ENCODE results near the gene TMUB1.
A peak's percentile ranks its signal among the peaks of the same experiment; 100 is the strongest.

Gene TMUB1

DNA sequence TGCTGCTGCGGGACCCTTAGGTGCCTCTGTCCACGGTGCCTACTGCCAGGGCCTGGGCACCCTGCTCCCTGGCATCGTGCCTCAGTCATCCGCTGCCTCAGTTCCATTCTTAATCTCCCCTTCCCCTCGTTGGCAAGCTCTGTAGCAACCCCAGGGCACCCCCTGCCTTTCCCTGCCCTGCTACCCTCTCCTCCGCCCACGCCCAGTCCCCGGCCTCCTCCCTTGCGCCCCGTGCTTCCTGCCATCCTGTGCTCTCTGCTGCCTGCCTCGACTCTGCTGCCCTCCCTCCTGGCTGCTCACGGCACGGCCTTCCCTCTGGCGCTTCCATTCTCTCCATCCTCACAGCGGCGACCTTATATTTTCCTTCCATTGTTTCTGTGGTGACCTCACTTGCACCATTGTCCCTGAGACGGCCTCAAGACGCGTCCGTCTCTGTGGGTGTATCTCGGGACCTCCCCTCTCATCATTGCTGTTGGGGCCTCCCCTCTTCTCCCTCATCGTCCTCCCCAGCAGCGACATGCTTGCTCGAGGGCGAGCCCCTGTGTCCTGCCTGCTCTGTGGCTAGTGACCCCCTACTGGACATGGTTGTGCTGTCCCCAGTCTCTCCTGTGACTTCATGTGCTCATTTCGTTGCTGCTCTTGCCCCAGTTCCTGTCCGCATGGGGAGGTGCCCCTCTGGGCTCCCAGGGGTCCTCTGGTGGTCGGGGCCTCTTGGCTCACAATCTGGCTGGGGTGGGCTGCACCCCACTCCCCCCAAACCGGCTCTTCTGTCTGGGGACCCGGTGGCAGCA is 38.3 kb upstream of the TMUB1 start:
- DNase-seq (ENCODE audit: low read depth in 2 of 3, low spot score in 2 of 3), result no peak

DNA sequence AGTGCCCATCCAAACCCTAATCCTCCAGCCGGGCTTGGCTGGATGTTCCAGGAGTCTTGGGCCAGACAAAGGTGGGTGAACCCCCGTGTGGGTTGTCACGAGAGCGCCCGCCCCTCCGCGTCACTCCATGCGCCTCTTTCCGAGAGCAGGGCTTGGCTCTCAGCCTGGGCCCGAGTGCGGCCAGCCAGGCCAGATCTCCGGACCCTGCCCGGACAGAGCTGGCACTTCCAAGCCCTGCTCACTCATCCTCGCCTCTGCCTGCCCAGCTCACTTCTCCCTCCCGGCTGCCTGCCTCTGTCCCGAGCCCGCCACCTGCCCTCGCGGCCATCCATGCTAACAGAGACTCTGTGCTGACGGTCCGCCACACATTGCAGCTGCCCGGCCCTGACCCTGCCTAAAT is 37.6 kb upstream of the TMUB1 start:
- no peak for DNase-seq (ENCODE audit: low read depth in 2 of 3, low spot score in 2 of 3)

DNA sequence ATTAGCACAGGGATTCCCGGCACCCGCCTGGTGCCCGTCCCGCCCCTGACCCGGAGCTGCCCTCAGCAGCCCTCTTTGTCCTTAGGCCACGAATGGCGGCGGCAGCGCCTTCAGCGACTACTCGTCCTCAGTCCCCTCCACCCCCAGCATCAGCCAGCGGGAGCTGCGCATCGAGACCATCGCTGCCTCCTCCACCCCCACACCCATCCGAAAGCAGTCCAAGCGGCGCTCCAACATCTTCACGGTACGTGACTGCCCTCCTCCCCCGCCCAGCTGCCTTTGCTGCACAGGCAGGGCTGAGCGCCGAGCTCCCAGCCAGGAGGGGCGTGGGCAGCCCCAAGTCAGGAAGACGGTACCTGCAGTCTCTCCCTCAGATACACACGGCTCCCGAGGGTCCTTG is 36.6 kb upstream of the TMUB1 start:
- no peak for DNase-seq (ENCODE audit: low read depth in 2 of 3, low spot score in 2 of 3)

DNA sequence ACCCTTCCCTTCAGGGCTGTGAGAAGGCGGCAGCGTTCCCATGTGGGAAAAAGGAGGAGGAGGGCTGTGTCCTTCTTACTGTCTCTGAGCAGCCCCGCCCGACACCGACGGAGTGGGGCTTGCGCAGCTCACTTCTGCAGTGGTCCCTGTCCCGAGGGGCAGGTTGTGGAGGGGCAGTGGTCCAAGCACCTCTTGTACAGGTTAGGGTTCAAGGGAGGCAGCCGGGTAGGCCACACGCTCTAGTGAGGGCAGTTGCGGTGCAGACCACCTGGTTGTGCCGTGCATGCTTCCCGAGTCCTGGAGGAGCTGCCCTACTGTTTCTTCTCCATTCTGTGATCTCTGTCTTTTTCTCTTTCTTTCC is 35.7 kb upstream of the TMUB1 start:
- DNase-seq (ENCODE audit: low read depth in 2 of 3, low spot score in 2 of 3), result no peak

DNA sequence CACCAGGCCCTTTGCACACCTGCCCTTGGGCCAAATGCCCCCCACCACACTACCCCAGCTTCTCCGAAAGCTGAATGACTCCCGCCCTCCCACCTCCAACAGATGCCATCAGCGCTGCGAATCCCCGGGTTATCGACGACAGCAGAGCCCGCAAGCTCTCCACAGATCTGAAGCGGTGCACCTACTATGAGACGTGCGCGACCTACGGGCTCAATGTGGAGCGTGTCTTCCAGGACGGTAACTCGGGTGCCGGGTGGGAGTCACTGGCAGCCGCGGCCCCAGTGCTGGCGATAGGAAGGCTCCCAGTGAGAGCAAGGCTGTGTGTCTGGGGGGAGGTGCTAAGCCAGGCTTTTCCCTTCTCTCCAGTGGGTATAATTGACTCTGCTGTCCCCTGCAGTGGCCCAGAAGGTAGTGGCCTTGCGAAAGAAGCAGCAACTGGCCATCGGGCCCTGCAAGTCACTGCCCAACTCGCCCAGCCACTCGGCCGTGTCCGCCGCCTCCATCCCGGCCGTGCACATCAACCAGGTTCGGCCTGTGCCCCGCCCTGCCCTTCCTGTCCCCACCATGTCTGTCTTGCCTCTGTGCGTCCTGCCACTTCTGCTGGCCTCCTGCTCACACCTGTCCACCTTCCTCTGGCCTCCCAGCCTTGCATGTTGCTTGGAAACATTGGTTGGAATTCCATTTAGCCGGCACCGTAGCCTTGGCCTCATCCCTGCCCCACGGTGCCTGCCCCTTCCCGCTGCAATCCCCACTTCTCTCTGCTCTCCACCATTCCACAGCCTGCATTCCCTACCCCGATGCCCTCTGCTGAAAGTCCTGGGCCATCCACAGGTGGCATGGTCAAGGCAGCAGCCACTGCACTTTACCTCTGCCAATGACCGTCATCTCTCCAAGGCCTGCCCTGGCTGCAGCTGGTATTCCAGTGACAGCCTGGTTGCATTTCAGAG is 35.1 kb upstream of the TMUB1 start:
- DNase-seq (ENCODE audit: low read depth in 2 of 3, low spot score in 2 of 3), result no peak

DNA sequence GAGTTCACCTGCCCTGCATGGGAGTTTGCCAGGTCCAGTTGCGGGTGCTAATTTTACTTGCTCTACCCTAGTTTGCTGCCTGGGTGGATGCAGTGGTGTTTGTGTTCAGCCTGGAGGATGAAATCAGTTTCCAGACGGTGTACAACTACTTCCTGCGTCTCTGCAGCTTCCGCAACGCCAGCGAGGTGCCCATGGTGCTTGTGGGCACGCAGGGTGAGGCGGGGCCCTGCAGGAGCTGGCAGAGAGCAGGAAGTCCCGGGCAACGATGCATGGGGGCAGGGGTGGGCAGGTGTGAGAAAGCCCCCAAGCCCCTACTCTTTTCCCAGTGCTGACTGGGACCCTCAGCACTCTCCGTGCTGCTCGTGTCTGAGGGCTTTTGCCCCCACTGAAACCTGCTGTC is 34.3 kb upstream of the TMUB1 start:
- DNase-seq (ENCODE audit: low read depth in 2 of 3, low spot score in 2 of 3), result no peak

DNA sequence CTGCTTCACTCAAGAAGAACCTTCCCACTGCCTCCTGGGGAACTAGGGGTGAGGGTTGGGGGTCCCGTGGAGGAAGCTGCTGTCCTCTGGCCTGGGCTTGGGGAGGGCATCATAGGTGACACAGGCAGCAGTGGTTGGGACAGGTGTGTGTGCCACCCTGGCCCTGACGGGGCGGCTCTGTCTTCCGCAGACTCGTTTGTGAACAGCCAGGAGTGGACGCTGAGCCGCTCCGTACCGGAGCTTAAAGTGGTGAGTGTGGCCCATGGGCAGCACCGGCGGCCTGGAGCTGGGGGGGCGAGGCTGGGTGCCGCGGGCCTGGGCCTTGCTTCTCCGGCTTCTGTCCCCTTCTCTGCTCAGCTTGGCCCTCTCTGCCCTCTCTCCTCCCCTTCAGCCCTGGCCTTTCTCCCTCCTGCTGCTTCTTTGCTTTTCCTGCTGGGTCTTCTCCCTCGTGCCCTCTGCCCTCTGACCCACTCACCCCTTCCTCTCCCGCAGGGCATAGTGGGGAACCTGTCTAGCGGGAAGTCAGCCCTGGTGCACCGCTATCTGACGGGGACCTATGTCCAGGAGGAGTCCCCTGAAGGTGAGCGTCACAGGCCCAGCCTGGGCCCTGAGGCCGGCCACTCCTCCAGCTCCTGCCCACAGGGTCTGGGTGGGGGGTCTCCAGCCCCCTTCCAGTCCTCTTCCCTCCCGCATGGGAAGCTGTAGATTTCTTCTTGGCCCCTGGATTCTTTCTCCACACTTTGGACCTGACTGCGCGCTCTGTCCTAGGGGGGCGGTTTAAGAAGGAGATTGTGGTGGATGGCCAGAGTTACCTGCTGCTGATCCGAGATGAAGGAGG is 33.5 kb upstream of the TMUB1 start:
- DNase-seq (ENCODE audit: low read depth in 2 of 3, low spot score in 2 of 3), result no peak

DNA sequence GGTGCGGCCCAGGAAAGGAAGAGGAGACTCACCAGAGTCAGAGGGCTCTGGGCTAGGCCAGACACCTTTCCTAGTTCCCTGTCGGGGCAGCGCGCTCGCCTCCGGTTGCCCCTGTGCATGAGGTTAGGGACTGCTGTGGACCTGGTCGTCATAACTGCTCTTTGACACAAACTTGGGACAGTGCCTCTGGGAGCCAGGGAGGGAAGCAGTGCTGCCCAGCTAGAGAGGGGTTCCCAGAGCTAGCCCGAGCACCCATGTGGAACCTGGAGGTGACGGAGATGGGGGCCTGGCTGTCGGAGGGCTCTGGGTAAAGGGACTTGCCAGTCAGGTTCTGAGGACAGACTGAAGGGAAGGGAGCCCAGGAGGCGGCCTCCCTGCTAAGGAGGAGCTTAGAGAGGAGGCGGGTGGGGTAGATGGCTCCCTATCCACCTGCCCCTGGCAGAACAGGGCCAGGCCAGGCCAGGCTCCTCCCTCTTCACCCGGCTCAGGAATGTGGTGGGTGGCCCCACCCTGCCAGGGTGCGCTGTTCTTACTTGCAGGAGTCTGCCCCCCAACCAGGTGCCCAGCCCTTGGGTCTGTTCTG is 32.6 kb upstream of the TMUB1 start:
- DNase-seq (ENCODE audit: low read depth in 2 of 3, low spot score in 2 of 3), result no peak

DNA sequence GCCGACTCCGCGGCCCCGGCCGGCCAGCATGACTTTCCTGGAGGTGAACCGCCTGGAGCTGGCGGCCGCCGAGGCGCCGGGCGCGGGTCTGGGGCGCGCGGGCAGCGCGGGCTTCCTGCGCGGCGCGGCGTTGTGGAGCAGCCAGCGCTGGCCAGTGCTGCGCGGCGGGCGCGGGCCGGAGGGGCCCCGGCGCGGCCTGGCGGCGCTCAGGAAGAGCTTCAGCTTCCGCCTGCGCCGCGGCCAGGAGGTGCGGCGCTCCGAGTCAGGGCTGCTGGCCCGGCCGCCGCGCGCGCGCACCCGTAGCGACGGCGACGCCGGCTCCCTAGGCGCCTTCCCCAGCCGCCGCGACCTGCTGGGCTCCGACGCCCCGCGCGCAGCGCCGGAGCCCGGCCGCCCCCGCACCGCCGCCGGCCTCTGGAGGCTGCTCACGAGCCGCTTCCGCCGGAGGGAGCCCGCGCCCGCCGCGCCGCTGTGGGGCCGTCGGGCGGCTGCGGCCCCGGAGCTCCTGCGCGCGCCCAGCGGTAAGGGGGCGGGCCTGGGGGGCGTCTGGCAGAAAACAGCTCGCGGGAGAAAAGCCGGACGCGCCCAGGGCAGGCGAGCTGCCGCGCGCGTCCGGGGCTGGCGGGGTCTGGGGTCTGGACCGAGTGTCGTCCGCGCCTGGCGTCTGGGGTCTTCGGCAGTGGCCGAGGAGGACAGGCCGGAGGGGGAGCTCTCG is 32.0 kb upstream of the TMUB1 start:
- no peak for DNase-seq (ENCODE audit: low read depth in 2 of 3, low spot score in 2 of 3)

DNA sequence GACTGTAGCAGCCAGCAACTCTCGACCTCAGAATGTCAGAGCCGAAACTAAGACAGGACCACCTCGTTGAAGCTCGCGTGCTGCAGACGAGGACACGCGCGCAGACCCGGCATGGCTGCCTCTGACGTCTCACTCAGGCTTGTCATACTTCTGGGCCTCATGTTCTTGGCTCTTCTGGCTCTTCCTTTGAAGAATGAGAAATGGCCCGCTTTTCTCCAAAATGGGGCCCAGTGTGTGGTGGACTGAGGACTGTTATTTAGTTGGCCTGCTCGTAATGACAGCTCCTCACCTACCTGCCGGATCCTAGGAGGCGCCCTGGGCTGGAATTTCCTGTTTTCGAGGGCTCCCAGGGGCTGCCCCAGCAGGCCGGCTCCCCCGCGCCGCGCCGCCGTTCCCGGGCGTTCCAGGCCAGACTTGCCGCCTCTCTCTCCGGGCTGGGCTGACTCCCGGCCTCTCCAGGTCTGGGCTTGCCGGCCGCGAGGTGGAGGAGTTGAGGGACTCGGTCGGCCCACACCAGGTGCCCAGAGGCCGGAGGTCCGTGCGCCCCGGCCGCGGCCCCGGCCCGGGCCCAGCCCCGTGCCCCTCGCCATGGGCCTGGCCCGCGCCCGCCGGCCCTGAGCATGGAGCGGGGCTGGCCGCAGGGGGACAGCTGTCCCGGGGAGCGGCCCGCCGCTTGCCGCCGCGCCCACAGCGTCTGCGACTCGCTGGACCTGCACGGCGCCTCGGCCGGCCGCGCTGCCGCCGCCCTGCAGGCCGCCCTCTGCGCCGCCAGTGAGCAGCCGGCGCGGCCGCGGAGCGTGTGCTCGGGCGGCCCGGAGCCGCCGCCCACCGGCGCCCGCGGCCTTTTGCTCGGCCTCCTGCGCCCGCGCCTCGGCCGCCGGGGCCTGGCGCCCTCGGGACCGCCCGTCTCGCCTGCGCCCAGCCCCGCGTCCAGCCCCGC is 31.1 kb upstream of the TMUB1 start:
- no peak for DNase-seq (ENCODE audit: low read depth in 2 of 3, low spot score in 2 of 3)

DNA sequence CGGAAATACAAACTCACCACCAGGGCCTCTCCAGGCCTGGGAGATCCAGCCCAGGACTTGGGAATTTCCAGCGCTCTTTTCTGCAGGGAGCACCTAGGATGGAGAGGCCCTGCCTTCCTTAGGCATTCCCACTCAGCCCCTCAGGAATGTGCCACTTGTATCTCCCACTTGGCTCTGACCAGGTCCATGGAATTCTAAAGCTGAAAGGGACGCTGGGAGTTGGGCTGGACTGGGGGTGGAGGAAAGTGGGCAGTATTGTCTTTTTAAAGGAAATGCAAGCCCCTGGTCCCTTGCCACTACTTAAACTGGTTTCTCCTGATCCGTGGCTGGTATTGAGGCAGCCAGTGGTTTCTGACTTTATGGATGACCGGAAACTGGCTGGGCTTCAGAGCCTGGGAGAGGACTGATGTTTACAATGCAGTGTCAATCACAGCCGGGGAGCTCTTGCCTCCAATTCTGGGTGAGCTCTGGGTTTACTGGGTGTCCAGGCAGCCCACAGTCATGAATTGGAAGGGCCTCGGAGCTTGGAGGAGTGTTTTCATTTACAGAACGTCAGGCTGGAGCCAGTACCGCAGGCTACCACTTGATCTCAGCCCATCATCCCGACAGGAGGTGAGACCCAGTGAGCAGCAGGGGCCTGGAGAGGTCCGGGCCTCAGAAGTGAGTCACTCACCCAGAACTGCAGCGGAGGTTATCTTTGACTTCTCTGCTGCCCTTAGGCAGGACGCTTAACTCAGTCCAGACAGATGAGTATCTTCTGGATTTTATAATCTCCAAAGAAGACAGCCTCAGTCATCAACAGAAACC is 30.3 kb upstream of the TMUB1 start:
- DNase-seq (ENCODE audit: low read depth in 2 of 3, low spot score in 2 of 3), result no peak

DNA sequence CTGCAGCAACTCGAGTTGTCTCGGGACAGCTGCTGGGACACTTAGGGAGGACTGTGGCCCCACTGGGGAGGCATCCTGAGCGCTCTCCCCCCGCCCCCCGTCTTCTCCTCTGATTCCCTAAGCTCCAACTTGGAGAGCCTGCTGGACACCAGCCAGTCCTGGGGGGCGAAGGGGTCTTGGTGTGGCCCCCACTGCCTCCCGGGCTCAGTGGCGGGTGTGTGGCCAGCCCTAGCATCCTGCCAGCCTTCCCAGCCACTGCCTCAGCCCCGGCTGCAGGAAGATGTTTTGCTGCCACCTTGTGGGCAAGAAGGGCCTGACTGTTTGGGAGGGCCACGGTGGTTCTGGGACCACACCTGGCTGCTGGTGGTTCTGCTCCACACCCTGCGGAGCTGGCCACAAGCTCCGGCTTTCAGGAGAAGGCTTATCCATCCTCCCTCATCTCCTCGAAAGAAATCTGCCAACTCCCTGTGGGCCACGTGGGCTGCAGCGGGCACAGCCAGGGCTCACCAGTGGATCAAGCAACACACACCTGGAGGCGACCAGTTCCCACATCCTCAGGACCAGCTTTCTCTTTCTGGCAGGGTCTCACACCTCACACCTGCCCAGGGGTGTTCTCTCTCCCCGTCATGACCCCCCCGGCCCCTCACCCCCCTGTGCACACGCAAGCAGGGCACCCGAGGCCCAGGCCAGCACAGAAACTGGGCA is 27.8 kb upstream of the TMUB1 start:
- DNase-seq (ENCODE audit: low read depth in 2 of 3, low spot score in 2 of 3), result peak; percentile 23 to 61 (median 52)

DNA sequence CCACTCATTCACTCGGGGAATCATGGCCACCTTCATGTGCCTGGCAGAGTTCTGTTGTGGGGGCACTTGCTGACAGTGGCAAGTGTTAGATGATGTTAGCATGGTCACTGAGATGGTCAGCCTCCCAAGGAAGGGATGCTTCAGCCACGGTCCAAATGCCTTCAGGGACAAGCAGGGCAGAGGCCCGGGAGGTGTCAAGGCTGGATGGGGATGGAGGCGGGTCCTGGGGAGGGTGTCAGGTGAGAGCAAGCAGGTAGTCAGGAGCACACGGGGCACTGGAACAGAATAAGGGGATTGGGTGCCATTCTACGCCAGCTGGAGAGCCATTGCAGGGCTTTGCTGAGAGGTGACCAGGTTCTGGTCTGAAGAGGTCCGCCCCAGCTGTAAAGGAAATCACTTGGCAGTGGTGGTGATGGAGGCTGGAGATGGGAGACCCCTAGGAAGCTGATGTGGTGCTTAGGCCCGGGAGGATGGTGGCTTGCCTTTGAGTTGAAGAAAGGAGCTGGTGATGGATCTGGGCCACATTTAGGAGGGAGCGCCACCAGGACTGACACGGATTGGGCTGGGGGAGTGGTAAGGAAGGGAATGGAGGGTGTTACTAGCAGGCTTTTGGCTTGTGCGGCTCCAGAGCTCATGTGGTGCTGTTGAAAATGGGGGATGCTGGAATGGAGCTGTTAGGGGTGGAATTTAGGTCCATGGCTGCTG is 27.1 kb upstream of the TMUB1 start:
- no peak for DNase-seq (ENCODE audit: low read depth in 2 of 3, low spot score in 2 of 3)

DNA sequence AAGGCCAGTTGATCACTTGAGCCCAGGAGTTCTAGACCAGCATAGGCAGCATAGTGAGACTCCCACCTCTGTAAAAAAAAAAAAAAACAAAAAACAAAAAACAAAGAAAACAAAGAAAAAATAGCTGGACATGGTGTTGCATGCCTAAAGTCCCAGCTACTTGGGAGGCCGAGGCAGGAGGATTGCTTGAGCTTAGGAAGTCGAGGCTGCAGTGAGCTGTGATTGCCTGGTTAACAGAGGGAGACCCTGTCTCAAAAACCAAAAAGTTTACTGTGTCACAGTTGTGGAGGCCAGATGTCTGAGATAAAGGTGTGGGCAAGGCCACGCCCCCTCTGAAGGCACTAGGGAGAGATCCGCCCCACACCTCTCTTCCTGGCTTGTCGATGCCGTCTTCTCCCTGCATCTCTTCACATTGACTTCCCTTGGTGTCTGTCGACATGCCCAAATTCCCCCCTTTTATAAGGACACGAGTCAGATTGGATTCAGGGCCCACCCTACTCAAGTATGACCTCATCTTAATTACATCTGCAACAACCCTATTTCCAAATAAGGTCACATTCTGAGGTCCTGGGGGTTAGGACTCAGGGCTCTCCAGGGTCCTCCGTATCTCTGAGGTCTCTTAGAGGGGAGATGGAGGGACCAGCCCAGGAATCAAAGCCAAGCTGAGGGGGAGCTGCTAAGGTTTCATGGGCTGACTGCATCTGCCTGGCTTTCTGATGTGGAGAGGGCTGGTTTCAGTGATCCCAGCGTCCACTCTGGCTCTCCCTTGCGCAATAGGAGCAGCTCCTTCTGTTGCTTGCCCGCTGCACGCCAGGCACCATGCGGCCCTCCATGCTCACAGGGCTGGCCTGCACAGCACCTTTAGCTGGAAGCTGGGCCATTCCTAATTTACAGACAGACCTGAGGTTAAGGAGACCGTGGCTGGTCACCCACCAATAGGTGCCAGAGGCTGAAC is 26.1 kb upstream of the TMUB1 start:
- DNase-seq (ENCODE audit: low read depth in 2 of 3, low spot score in 2 of 3), result no peak

DNA sequence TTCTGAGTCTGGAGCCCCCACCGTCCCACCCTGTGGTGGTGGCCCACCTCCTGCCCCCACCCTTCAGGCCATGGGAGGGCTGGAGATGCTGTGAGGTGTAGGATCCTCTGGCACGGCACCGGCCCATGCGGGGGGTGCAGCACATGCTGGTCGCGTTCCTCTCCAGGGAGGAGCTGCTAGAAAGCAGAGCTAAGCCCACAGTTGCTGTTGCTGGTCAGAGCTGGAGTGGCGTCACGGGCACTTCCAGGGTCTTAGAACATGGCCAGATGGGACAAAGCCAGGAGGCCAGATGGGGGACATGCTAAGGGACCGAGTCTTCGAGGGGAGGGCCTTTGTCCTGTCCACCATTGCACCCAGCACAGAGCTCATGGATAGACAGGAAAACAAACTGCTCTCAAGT is 24.6 kb upstream of the TMUB1 start:
- no peak for DNase-seq (ENCODE audit: low read depth in 2 of 3, low spot score in 2 of 3)

Data from activated CD8-positive, alpha-beta memory T cell treated with anti-CD3 and anti-CD28 coated beads for 48 hours (primary cell).